Epithelial cell of proximal tubule (primary cell): ENCODE data around the gene AKT1. TPM values are rescaled to one million over a fixed set of nuclear protein-coding genes. Genes with fewer than 3 reads are reported as not detected.
A peak's percentile ranks its signal among the peaks of the same experiment; 100 is the strongest.
"Not testable (repeated sequence)": the region's sequence is repeated elsewhere in the genome, so short reads cannot be mapped to it uniquely, and the experiment has no call there.

Experiments used
- DNase-seq: peaks from one replicate; pipeline ENCODE4 v3.0.0-alpha.2; 2011; ENCODE audit warnings: low read depth
- H3K4me3 ChIP-seq: 2 replicates; pipeline ENCODE4 v1.5.1; 2011; ENCODE audit warnings: low read depth, mild to moderate bottlenecking, low read length
- CTCF ChIP-seq: conservative IDR thresholded peaks from 2 replicates; pipeline ENCODE4 v1.5.1; 2012; ENCODE audit warnings: low read depth, mild to moderate bottlenecking, low read length
- total RNA-seq: library from RNA; depleted of rRNA; stranded (reverse); fragments of >200 nt; gene quantifications from 2 replicates; pipeline ENCODE4 v1.2.3, GENCODE V29; 2015

AKT1 gene
- total RNA-seq, 1 donor from 2014 or later: 162 TPM

GRCh38 chr14:104752735-104753527 is 42.6 kb downstream of the AKT1 start, which contains the start of gene SIVA1:
SIVA1 (plus strand) TSS chr14:104753147; CDS start chr14:104753202, 55 bp downstream.
- no peak for TF ChIP-seq CTCF
- peak; percentile 72 for DNase-seq

GRCh38 chr14:104752423-104752734 is 43.2 kb downstream of the AKT1 start:
- no peak for TF ChIP-seq CTCF
- no peak for DNase-seq
- H3K4me3 ChIP-seq: peak overlapping the region; percentile 97

More at GRCh38 chr14:104752735-104753527, 42.6 kb downstream of the AKT1 start, which contains the start of gene SIVA1:
- peak within 1 kb of the TSS; percentile 97 for H3K4me3 ChIP-seq

- TF ChIP-seq CTCF: no peak
- peak overlapping the region; percentile 97 for H3K4me3 ChIP-seq
- DNase-seq: no peak
Observed at GRCh38 chr14:104751539-104752422, 43.8 kb downstream of the AKT1 start.

- not testable (repeated sequence) for H3K4me3 ChIP-seq, DNase-seq
Observed at GRCh38 chr14:104750753-104751057, 44.8 kb downstream of the AKT1 start.

GRCh38 chr14:104750056-104750752 is 45.3 kb downstream of the AKT1 start:
- no peak for TF ChIP-seq CTCF
- H3K4me3 ChIP-seq: no peak overlapping the region
- no peak for DNase-seq

- no peak overlapping the region for H3K4me3 ChIP-seq
- no peak for TF ChIP-seq CTCF
- no peak for DNase-seq
Observed at GRCh38 chr14:104749111-104749649, 46.4 kb downstream of the AKT1 start.

- H3K4me3 ChIP-seq: no peak overlapping the region
- TF ChIP-seq CTCF: no peak
- DNase-seq: no peak
Observed at GRCh38 chr14:104747876-104748275, 47.7 kb downstream of the AKT1 start.
